ENCODE results near the gene PKNOX2. TPM values are rescaled to one million over a fixed set of nuclear protein-coding genes. Genes with fewer than 3 reads are reported as not detected.

The PKNOX2 gene
- total RNA-seq, 1 experiment from 2014 or later: 15.3 TPM

- no peak for DNase-seq
- no peaks in the 10 kb centered on the region for H3K27me3 ChIP-seq
- peaks cover 12% of the 10 kb centered on the region for H3K36me3 ChIP-seq
- H3K4me3 ChIP-seq: no peak overlapping the region
- no peaks in the 10 kb centered on the region for H3K9me3 ChIP-seq
These were observed 65.4 kb downstream of the PKNOX2 start for GRCh38 chr11:125229916-125230315.

DNA sequence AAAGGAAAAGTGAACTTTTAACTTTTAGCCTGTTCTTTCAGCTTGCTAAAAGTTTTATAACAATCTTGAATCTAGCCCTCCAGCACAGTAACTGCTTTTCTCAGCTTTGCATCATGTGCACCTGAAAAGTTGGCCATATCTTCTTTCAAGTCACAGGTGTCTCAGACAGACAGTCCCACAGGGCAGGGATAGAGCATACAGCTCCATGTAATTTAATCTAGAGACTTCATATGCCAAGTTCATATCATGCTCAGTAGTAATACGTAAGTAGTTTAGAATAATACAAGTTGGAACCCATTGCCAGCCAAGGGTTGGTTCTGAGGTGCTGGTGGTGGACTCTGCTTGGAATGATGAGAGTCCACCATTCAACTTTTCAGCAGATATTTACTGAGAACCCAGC, 68.6 kb downstream of the PKNOX2 start:
- no peak overlapping the region for H3K4me3 ChIP-seq
- no peak for DNase-seq
- peaks cover 26% of the 10 kb centered on the region for H3K36me3 ChIP-seq
- H3K27me3 ChIP-seq: no peaks in the 10 kb centered on the region
- H3K9me3 ChIP-seq: no peaks in the 10 kb centered on the region

GRCh38 chr11:125233736-125234275, 69.3 kb downstream of the PKNOX2 start:
- Histone ChIP-seq H3K9me3 (no peaks in the 10 kb centered on the region), H3K36me3 (peaks cover 31% of the 10 kb centered on the region), H3K4me3 (no peak overlapping the region), H3K27me3 (no peaks in the 10 kb centered on the region)
- DNase-seq: no peak

DNA sequence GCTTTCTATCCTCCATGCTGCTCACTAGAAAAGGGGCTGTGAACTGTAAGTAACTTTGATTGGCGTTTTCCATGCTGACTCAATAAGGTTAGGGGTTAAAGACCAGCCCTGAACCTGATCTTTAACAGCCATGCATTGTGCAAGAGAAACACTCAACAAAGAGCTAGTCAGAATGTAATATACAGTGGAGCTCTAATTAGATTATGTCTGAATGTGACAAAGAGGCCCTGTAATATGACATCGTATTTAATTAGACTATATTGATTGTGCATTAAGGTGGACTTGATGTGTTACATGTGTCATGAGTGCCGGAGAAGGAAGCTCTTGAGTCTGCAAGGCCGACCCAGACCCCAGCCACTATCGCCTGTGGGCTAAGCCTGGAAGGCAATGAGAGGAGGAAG, 70.5 kb downstream of the PKNOX2 start:
- Histone ChIP-seq H3K27me3 (no peaks in the 10 kb centered on the region), H3K9me3 (no peaks in the 10 kb centered on the region), H3K36me3 (peaks cover 29% of the 10 kb centered on the region), H3K4me3 (no peak overlapping the region)
- no peak for DNase-seq

GRCh38 chr11:125236072-125236825, 71.7 kb downstream of the PKNOX2 start:
- Histone ChIP-seq H3K4me3 (no peak overlapping the region), H3K9me3 (no peaks in the 10 kb centered on the region), H3K27me3 (no peaks in the 10 kb centered on the region), H3K36me3 (peaks cover 29% of the 10 kb centered on the region)
- no peak for DNase-seq

DNA sequence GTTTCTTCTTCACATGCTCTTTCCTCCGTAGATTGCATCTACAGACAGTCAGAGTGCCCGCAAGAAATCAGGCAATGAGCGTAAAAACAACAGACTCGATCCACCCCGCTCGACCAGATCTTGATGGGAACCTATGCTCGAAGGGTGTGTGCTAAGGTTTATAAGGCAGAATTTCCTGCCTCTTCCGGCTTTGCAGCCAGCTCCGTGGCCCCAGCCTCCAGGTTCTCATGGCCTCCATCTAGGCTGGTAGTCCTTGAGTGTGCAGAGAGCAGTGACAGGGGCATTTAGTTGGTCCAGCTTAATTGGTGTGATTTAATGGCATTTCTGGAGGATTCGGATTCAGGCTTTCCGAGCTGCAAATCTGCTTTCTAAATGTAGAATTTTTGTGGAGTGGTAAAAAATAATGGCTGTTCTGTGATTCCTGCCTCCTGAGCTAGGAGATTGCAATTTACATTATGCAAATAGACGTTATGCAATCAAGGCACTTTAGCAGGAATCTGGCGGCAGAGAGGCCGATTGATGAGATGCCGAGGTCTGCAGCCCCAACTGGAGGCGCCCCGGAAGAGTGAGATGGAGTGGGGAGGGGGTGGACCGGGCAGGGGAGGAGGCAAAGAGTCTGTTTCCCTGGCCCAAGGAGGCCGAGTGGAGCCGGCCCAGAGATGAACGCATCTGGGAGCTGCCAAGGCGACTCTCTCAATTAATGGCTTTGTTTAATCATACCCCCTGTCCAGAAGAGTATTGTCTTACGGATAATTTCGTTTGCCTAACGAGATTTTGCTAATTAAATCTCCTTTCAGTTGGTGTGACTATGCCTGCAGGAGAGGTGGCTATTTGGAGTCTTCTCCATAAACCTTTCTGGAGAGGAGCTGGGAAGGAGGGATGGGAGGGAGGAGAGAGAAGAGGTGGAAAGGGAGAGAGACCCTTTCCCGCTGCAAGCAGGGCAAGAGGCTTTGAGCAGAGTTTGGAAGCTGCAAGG, 75.3 kb downstream of the PKNOX2 start:
- H3K27me3 ChIP-seq: no peaks in the 10 kb centered on the region
- no peak for DNase-seq
- no peak overlapping the region for H3K4me3 ChIP-seq
- H3K36me3 ChIP-seq: peaks cover 31% of the 10 kb centered on the region
- H3K9me3 ChIP-seq: no peaks in the 10 kb centered on the region

- Histone ChIP-seq H3K36me3 (peaks cover 19% of the 10 kb centered on the region), H3K27me3 (no peaks in the 10 kb centered on the region), H3K4me3 (no peak overlapping the region), H3K9me3 (no peaks in the 10 kb centered on the region)
- DNase-seq: no peak
These were observed 76.6 kb downstream of the PKNOX2 start for GRCh38 chr11:125241104-125241503.

DNA sequence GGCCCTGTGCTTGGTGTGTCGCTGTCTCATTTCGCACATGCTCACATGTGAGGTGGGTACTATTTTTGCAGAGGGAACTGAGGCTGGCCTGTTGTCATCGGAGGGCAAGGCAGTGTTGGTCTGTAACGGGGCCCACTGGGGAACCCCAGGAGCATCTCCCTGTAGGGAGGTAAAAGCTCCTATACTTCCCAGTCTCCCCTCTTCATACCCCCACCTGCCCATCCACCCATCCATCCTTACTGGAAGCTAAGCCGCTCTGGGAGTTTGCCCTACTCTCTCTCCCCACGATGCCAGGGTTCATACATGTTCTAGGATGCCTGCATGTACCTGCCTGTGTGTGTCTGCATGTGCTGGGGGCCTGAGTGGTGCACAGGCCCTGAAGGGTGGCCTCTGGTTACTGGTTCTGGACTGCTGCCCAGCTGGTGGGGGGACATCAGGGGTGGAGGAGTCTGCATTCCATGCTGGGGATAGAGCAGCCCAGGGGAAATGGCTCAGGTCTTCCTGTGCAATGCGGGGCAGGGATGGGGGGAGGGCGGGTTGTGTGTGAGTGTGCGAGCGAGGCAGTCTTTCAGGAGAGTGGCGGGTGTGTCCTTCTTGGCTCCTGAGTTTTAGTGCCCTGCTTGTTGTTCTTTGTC, 77.7 kb downstream of the PKNOX2 start:
- Histone ChIP-seq H3K27me3 (no peaks in the 10 kb centered on the region), H3K4me3 (no peak overlapping the region), H3K9me3 (no peaks in the 10 kb centered on the region), H3K36me3 (peaks cover 12% of the 10 kb centered on the region)
- DNase-seq: no peak

DNA sequence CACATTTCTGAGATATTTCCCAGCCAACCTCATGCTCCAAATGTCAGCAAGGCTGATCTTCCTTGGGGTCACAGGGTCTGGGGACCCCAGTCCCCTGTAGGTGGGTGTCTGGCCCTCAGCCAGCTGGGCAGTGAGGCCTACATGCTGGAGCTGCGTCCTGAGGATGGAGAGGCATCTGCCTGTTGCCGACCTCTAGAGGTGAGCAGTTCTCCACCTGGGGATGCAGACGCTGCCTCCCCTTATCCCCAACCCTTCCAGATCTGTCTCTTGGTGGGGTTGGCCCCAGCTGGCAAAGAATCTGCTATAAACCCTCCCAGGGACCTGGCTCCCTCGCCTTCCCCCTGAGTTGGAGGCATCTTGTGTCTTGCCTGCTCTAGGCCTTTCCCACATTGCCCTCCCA, 79.6 kb downstream of the PKNOX2 start:
- Histone ChIP-seq H3K4me3 (no peak overlapping the region), H3K36me3 (peaks cover 5% of the 10 kb centered on the region), H3K9me3 (no peaks in the 10 kb centered on the region), H3K27me3 (no peaks in the 10 kb centered on the region)
- no peak for DNase-seq

DNA sequence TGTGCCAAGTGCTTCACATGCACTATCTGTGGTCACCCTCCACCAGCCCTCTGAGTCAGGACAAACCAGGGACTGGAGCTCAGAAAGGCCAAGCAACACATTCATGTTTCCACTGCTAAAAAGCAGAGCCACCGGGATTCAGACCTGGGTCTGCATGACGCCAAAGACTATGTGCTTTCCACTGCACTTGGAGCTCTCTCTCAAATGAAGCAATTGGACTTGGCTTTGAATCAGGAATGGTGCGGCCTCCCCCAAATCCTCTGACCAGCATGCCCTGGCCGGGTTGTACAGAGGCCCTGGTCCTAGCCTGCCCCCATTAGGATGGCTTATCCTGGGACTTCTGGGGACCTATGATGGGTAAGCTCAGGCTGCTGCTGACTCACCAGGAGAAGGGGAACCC, 80.7 kb downstream of the PKNOX2 start:
- Histone ChIP-seq H3K36me3 (peaks cover 11% of the 10 kb centered on the region), H3K27me3 (no peaks in the 10 kb centered on the region), H3K9me3 (no peaks in the 10 kb centered on the region), H3K4me3 (no peak overlapping the region)
- no peak for DNase-seq

DNA sequence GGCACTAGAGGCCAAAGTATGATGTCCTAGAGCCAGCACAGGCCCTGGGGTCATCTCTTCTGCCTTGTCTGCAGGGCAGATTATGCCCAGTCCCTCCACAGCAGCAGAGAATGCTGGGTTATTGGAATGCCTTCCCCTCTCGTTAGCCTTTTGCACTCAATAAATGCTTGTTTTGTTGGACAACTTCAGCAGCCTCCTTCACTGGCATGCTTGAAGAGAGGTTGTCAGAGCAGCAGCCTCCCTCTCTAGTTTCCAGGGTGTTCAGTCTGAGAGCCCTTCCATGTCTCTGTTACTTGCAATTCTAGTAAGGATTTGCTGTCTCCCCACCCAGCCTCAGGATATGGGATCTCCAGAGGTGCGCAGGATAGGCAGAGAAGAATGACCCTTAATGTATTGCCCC, 82.9 kb downstream of the PKNOX2 start:
- DNase-seq: no peak
- no peaks in the 10 kb centered on the region for H3K9me3 ChIP-seq
- H3K27me3 ChIP-seq: no peaks in the 10 kb centered on the region
- H3K36me3 ChIP-seq: peaks cover 13% of the 10 kb centered on the region
- no peak overlapping the region for H3K4me3 ChIP-seq

GRCh38 chr11:125250318-125251213, 86.0 kb downstream of the PKNOX2 start:
- Histone ChIP-seq H3K4me3 (no peak overlapping the region), H3K9me3 (no peaks in the 10 kb centered on the region), H3K36me3 (peaks cover 24% of the 10 kb centered on the region), H3K27me3 (no peaks in the 10 kb centered on the region)
- DNase-seq: no peak

DNA sequence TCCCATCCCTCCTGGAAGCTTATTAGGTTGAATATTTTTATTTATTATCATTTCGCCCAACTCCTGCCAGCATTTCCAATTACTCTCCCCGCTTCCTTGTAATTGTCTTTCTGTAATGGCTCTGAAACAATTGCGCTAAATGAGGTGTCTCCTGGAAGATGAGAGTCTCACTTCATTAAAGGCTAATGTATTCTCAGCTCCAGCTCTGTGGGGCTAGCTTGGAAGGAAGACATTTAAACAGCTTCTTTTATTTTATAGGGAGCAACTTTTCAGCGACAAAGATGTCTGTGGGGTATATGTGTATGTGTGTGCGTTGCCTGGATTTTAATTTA, 86.6 kb downstream of the PKNOX2 start:
- no peaks in the 10 kb centered on the region for H3K27me3 ChIP-seq
- no peak for DNase-seq

GRCh38 chr11:125251956-125252355, 87.4 kb downstream of the PKNOX2 start:
- Histone ChIP-seq H3K4me3 (no peak overlapping the region), H3K27me3 (no peaks in the 10 kb centered on the region), H3K9me3 (no peaks in the 10 kb centered on the region), H3K36me3 (peaks cover 24% of the 10 kb centered on the region)
- no peak for DNase-seq

More for the DNA sequence above, 86.6 kb downstream of the PKNOX2 start:
- no peak overlapping the region for H3K4me3 ChIP-seq
- H3K36me3 ChIP-seq: peaks cover 24% of the 10 kb centered on the region
- no peaks in the 10 kb centered on the region for H3K9me3 ChIP-seq

- DNase-seq: no peak
- Histone ChIP-seq H3K27me3 (no peaks in the 10 kb centered on the region), H3K9me3 (no peaks in the 10 kb centered on the region), H3K36me3 (peaks cover 25% of the 10 kb centered on the region), H3K4me3 (no peak overlapping the region)
These were observed 88.7 kb downstream of the PKNOX2 start for GRCh38 chr11:125253289-125253688.
